ENCODE data around the gene LPP. TPM values are rescaled to one million over a fixed set of nuclear protein-coding genes. Genes with fewer than 3 reads are reported as not detected.

The LPP gene
- total RNA-seq, 1 experiment from 2014 or later = 22.1 TPM

- DNase-seq (ENCODE audit: low spot score) = no peak
Measured at GRCh38 chr3:188326111-188326510, 172.2 kb downstream of the LPP start.

- DNase-seq (ENCODE audit: low spot score) = no peak
Measured at GRCh38 chr3:188326968-188327367, 173.0 kb downstream of the LPP start.

- no peak for DNase-seq (ENCODE audit: low spot score)
Measured at GRCh38 chr3:188327433-188327832, 173.5 kb downstream of the LPP start.

- no peak for DNase-seq (ENCODE audit: low spot score)
Measured at GRCh38 chr3:188330138-188330537, 176.2 kb downstream of the LPP start.

GRCh38 chr3:188331166-188331565 lies 177.2 kb downstream of the LPP start:
- DNase-seq (ENCODE audit: low spot score) = no peak

- DNase-seq (ENCODE audit: low spot score) = no peak
Measured at GRCh38 chr3:188332085-188332484, 178.1 kb downstream of the LPP start.

GRCh38 chr3:188335656-188336055 lies 181.7 kb downstream of the LPP start:
- DNase-seq (ENCODE audit: low spot score) = no peak

GRCh38 chr3:188336178-188336577 lies 182.2 kb downstream of the LPP start:
- DNase-seq (ENCODE audit: low spot score) = no peak

GRCh38 chr3:188337232-188337631 lies 183.3 kb downstream of the LPP start:
- no peak for DNase-seq (ENCODE audit: low spot score)

- no peak for DNase-seq (ENCODE audit: low spot score)
Measured at GRCh38 chr3:188338086-188338485, 184.1 kb downstream of the LPP start.

- DNase-seq (ENCODE audit: low spot score) = no peak
Measured at GRCh38 chr3:188339410-188340295, 185.7 kb downstream of the LPP start.

GRCh38 chr3:188341501-188341900 lies 187.5 kb downstream of the LPP start:
- no peak for DNase-seq (ENCODE audit: low spot score)

- DNase-seq (ENCODE audit: low spot score) = no peak
Measured at GRCh38 chr3:188342991-188343732, 189.2 kb downstream of the LPP start.

- DNase-seq (ENCODE audit: low spot score) = no peak
Measured at GRCh38 chr3:188343894-188344293, 189.9 kb downstream of the LPP start.

GRCh38 chr3:188345223-188345622 lies 191.3 kb downstream of the LPP start:
- DNase-seq (ENCODE audit: low spot score) = peak; percentile 26

GRCh38 chr3:188348435-188349244 lies 194.7 kb downstream of the LPP start:
- DNase-seq (ENCODE audit: low spot score) = peak; percentile 83

GRCh38 chr3:188349351-188349901 lies 195.5 kb downstream of the LPP start:
- peak; percentile 31 for DNase-seq (ENCODE audit: low spot score)

- DNase-seq (ENCODE audit: low spot score) = peak; percentile 7
Measured at GRCh38 chr3:188349933-188350332, 196.0 kb downstream of the LPP start.

- DNase-seq (ENCODE audit: low spot score) = no peak
Measured at GRCh38 chr3:188350961-188351360, 197.0 kb downstream of the LPP start.

- no peak for DNase-seq (ENCODE audit: low spot score)
Measured at GRCh38 chr3:188351648-188352047, 197.7 kb downstream of the LPP start.

GRCh38 chr3:188352196-188352927 lies 198.4 kb downstream of the LPP start:
- DNase-seq (ENCODE audit: low spot score) = no peak

All from HT-29 (cell line).